HepG2 (cell line): ENCODE data around the gene KRT14. TPM values are rescaled to one million over a fixed set of nuclear protein-coding genes. Genes with fewer than 3 reads are reported as not detected.
"Not testable (repeated sequence)": the region's sequence is repeated elsewhere in the genome, so short reads cannot be mapped to it uniquely, and the experiment has no call there.

Experiments
- ATAC-seq: fragments of 200-7000 bp; cut with Tn5 transposase; 3 replicates; pipeline ENCODE4 v1.9.1; 2020; ENCODE audit warnings: mild to moderate bottlenecking, moderate library complexity
- BruUV-seq: library from RNA; stranded (reverse); fragments of 400-500 nt; replicated peaks from 2 replicates; lab custom pipeline; 2021; lab: Mats Ljungman, UMichigan
- CTCF ChIA-PET: fragments of 300-600 bp; formaldehyde crosslinking; extraction: SDS; loops from one replicate; lab custom pipeline; 2021; ENCODE audit warnings: low total read pairs, inconsistent platforms, low intra/inter-chr PET ratio; lab: Yijun Ruan, JAX
- POLR2A ChIA-PET: fragments of 350-600 bp; sonication (Branson Sonifier 250); formaldehyde crosslinking; loops from one replicate; lab custom pipeline; 2020; ENCODE audit warnings: antibody characterized with exemption, inconsistent platforms; lab: Yijun Ruan, JAX
- DNase-seq: peaks from one replicate; pipeline ENCODE4 v3.0.0-alpha.2; 2015; ENCODE audit warnings: low spot score
- FAIRE-seq: peaks from 3 replicates; lab custom pipeline; 2011; peaks lifted over from hg19 to GRCh38; lab: Jason Lieb, UNC
- H2AFZ ChIP-seq: one replicate; pipeline ENCODE4 v1.6.1; 2011; ENCODE audit warnings: low read length, inconsistent platforms
- H3K27ac ChIP-seq: fragments of 300-600 bp; 3 replicates; pipeline ENCODE4 v1.8.0; 2011; ENCODE audit warnings: mixed run types, mild to moderate bottlenecking, mixed read lengths, low read length, inconsistent platforms; ENCODE audit not compliant: insufficient read depth; ENCODE audit errors: extremely low read length
- H3K27me3 ChIP-seq, 2 experiments: fragments of 200-600 bp in 1 of 2; 2 replicates in 1 of 2; 3 replicates in 1 of 2; pipeline versions ENCODE4 v1.6.0 to v1.8.0; 2011; ENCODE audit warnings: low read length in 2 of 2, mild to moderate bottlenecking in 2 of 2, moderate library complexity in 2 of 2, inconsistent platforms in 1 of 2; ENCODE audit not compliant: insufficient read depth in 2 of 2, control insufficient read depth in 1 of 2
- H3K36me3 ChIP-seq, 2 experiments: fragments of 200-600 bp in 1 of 2; replicated peaks in 1 of 2; 2 replicates in 1 of 2; 3 replicates in 1 of 2; pipeline versions ENCODE4 v1.5.1 to v1.8.0; 2011; ENCODE audit warnings: low read length in 2 of 2, inconsistent platforms in 1 of 2; ENCODE audit not compliant: insufficient read depth in 2 of 2, control insufficient read depth in 1 of 2
- H3K4me1 ChIP-seq: 2 replicates; pipeline ENCODE4 v1.5.1; 2012; ENCODE audit warnings: low read length, inconsistent platforms; ENCODE audit not compliant: insufficient read depth
- H3K4me2 ChIP-seq: 2 replicates; pipeline ENCODE4 v1.6.0; 2011; ENCODE audit warnings: low read depth, low read length, inconsistent platforms
- H3K4me3 ChIP-seq, 3 experiments: fragments of 200-600 bp in 1 of 3; sonication (generic), shearing (Covaris generic) in 1 of 3; replicated peaks in 1 of 3; 2 replicates each; pipeline ENCODE4 v1.5.1; 2011 to 2016; ENCODE audit warnings: low read length in 3 of 3, inconsistent platforms in 2 of 3, low read depth in 2 of 3, mild to moderate bottlenecking in 2 of 3, control low read depth in 1 of 3, mixed read lengths in 1 of 3; ENCODE audit not compliant: insufficient read depth in 1 of 3
- H3K79me2 ChIP-seq: one replicate; pipeline ENCODE4 v1.6.1; 2011; ENCODE audit warnings: low read length, inconsistent platforms; ENCODE audit not compliant: insufficient read depth
- H3K9ac ChIP-seq: 2 replicates; pipeline ENCODE4 v1.6.0; 2011; ENCODE audit warnings: mild to moderate bottlenecking, low read depth, low read length, inconsistent platforms; ENCODE audit not compliant: insufficient read depth
- H3K9me3 ChIP-seq: 2 replicates; pipeline ENCODE4 v1.5.1; 2012; ENCODE audit warnings: mild to moderate bottlenecking, low read length
- H4K20me1 ChIP-seq: 2 replicates; pipeline ENCODE4 v1.6.0; 2011; ENCODE audit warnings: inconsistent platforms, mild to moderate bottlenecking, low read length, moderate library complexity; ENCODE audit not compliant: insufficient read depth
- CHCHD3 ChIP-seq: sonication (generic); formaldehyde crosslinking; IDR thresholded peaks from 2 replicates; pipeline ENCODE4 v1.8.0; 2022; ENCODE audit warnings: mild to moderate bottlenecking, missing genetic modification reagents, moderate library complexity
- CHD2 ChIP-seq: IDR thresholded peaks from 2 replicates; pipeline ENCODE4 v1.6.1; 2011; ENCODE audit warnings: low read depth, low read length, improper control_type of control experiment
- NRL ChIP-seq: sonication (generic); formaldehyde crosslinking; IDR thresholded peaks from 2 replicates; pipeline ENCODE4 v1.5.0; 2020; ENCODE audit warnings: missing genetic modification reagents, mild to moderate bottlenecking, moderate library complexity, borderline replicate concordance
- PPARG ChIP-seq: conservative IDR thresholded peaks from 2 replicates; pipeline ENCODE4 v1.6.1; 2016; ENCODE audit warnings: missing biosample characterization, missing genetic modification reagents
- ZBTB10 ChIP-seq: sonication (generic); formaldehyde crosslinking; IDR thresholded peaks from 2 replicates; pipeline ENCODE4 v1.4.0; 2020; ENCODE audit warnings: missing genetic modification reagents, borderline replicate concordance
- ZBTB21 ChIP-seq: sonication (generic); formaldehyde crosslinking; IDR thresholded peaks from 2 replicates; pipeline ENCODE4 v1.4.0; 2020; ENCODE audit warnings: missing genetic modification reagents
- ZHX2 ChIP-seq, 2 experiments: sonication (generic) in 1 of 2; formaldehyde crosslinking in 1 of 2; IDR thresholded peaks; 2 replicates each; pipeline versions ENCODE4 v1.6.1 to v1.9.0; 2014 to 2022; ENCODE audit warnings: antibody characterized with exemption in 1 of 2, borderline replicate concordance in 1 of 2, inconsistent platforms in 1 of 2, low read depth in 1 of 2, missing genetic modification reagents in 1 of 2
- ZNF253 ChIP-seq: sonication (generic); formaldehyde crosslinking; IDR thresholded peaks from 2 replicates; pipeline ENCODE4 v1.8.0; 2022; ENCODE audit warnings: mild to moderate bottlenecking, missing genetic modification reagents, borderline replicate concordance
- ZNF383 ChIP-seq: sonication (generic); formaldehyde crosslinking; IDR thresholded peaks from 2 replicates; pipeline ENCODE4 v1.4.0; 2020; ENCODE audit warnings: missing genetic modification reagents, mild to moderate bottlenecking, borderline replicate concordance
- ZNF7 ChIP-seq: IDR thresholded peaks from 2 replicates; pipeline ENCODE4 v1.6.1; 2016; ENCODE audit warnings: missing biosample characterization, missing genetic modification reagents
- ZNF792 ChIP-seq: IDR thresholded peaks from 2 replicates; pipeline ENCODE4 v1.6.1; 2016
- WGBS: methylation state at CpG from one replicate; pipeline ENCODE4 v1.1.6; 2017; ENCODE audit warnings: low lambda C conversion rate; 5-methylcytosine and 5-hydroxymethylcytosine counted together
- in situ Hi-C: cut with HindIII; loops from 2 replicates; pipeline ENCODE4 v1.10.0; 2017; ENCODE audit warnings: low pct_unique_long_range_greater_than_20kb; ENCODE audit not compliant: extremely low pct_ligation_motif_present
- intact Hi-C: fragments of 100-400 bp; cut with micrococcal nuclease; formaldehyde crosslinking; loops from one replicate; pipeline ENCODE4 v1.10.0; 2022; ENCODE audit not compliant: unreplicated experiment
- polyA plus RNA-seq, 8 experiments: library from polyadenylated mRNA; depleted of rRNA in 3 of 8; stranded (reverse) in 7 of 8; unstranded in 1 of 8; fragments of >200 nt; fragmentation: Illumina TruSeq in 4 of 8; extraction: Trizol in 4 of 8; gene quantifications; 2 replicates each; pipeline versions ENCODE4 v1.2.1 to v1.2.3, GENCODE V29; 2011 to 2016; ENCODE audit warnings: low read depth in 4 of 8, missing spikeins in 1 of 8, mixed read lengths in 1 of 8; ENCODE audit not compliant: insufficient read depth in 1 of 8
- total RNA-seq, 5 experiments: library from RNA; depleted of rRNA; stranded (reverse); fragments of >200 nt; fragmentation: Illumina TruSeq; extraction: Trizol; gene quantifications; 2 replicates each; pipeline ENCODE4 v1.2.3, GENCODE V29; 2016; ENCODE audit warnings: low read depth in 1 of 5

The KRT14 gene
- total and polyA plus RNA-seq, 2 of the 13 experiments (the other 11 are each of a cell fraction or from before 2014, with no cell fraction given), result 0.09 TPM; not detected in 1

- TF ChIP-seq ZHX2 (IDR thresholded peaks at IDR 0.05; ENCODE audit: low read depth) (no peak), ZHX2 (CRISPR knock-in tag; IDR thresholded peaks at IDR 0.05; ENCODE audit: borderline replicate concordance) (no peak), CHD2 (no peak), ZNF383 (no peak), NRL (no peak), ZBTB10 (no peak), ZNF253 (CRISPR knock-in tag) (no peak), ZNF7 (CRISPR knock-in tag) (no peak), ZBTB21 (CRISPR knock-in tag) (no peak), PPARG (CRISPR knock-in tag) (no peak), ZNF792 (CRISPR knock-in tag) (no peak), CHCHD3 (CRISPR knock-in tag) (no peak)
- TF ChIP-seq, all 625 proteins: peak for 0
Observed at GRCh38 chr17:41615454-41615853, 28.8 kb upstream of the KRT14 start (continued).

GRCh38 chr17:41614767-41615166, 28.1 kb upstream of the KRT14 start:
- H3K9ac ChIP-seq, H3K4me1 ChIP-seq, H3K4me2 ChIP-seq, H4K20me1 ChIP-seq, POLR2A ChIA-PET, H2AFZ ChIP-seq, H3K27ac ChIP-seq, DNase-seq, FAIRE-seq, CTCF ChIA-PET, intact Hi-C loops, in situ Hi-C loops, BruUV-seq, H3K9me3 ChIP-seq, H3K36me3 ChIP-seq, ATAC-seq, H3K79me2 ChIP-seq, H3K4me3 ChIP-seq: not testable (repeated sequence)
- WGBS, result 2% methylated on average over 8 of the region's 9 CpGs
- peaks cover 10 to 69% of the 10 kb centered on the region in 2 experiments; a peak in 4 of 5 replicates for H3K27me3 ChIP-seq
